ENCODE data around the gene ORMDL1. TPM values are rescaled to one million over a fixed set of nuclear protein-coding genes. Genes with fewer than 3 reads are reported as not detected.
A peak's percentile ranks its signal among the peaks of the same experiment; 100 is the strongest.

Gene ORMDL1
- total and polyA plus RNA-seq, 2 of the 13 experiments (the other 11 are each of a cell fraction or from before 2014, with no cell fraction given): 67.5 to 160 TPM

DNA sequence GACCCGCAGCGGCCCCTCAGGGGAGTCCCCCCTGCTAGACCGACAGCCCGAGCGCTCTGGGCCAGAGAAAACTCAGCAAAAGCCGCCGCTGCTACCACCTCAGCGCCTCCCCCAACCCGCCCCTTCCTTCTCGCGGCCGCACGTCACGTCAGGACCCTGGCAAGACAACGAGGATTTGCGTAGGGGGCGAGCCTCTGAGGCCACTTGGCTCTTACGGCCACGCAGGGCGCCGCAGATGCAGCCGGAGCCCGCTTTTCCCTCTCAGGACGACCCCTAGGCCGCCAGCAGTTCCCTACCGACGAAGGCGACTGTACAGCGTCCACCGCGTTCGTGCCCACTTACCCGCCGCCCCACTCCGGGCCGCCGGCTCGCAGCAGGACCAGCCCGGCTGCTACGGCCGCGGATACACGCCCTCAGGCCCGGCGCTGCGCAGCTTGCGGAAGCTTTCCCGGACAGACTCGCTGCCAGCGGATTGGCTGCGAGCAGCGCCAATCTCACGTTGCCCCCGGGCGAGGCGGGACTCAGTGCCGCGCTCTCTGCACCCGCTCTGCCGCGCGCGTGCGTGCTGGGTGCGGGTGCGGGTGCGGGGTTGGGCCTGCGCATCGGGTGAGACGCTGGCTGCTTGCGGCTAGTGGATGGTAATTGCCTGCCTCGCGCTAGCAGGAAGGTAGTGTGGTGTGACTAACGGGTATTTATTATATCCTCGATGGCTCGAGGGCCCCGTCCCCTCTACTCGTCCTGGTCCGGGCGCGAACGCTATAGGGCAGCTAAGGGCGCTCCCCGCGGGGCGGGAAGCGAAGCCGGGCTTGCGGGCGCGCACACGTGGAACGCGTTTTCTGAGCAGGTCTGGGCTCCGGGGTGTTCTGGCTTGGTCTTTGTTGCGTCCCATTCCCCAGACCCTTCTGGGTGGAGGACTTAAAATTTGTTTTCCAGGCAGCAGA lies at the start of gene ORMDL1, which contains the start of gene PMS1 (continued):
- TF ChIP-seq CREB1 (IDR thresholded peaks at IDR 0.05) (peak; percentile 79), CREB1 (CRISPR knock-in tag; IDR thresholded peaks at IDR 0.05) (peak; percentile 87), ZMYM4 (CRISPR knock-in tag; IDR thresholded peaks at IDR 0.05) (peak; percentile 90), ZNF33B (CRISPR knock-in tag; IDR thresholded peaks at IDR 0.05) (peak; percentile 95), SPEN (CRISPR knock-in tag; IDR thresholded peaks at IDR 0.05; ENCODE audit: low read depth) (peak; percentile 95), MAFF (IDR thresholded peaks at IDR 0.05; ENCODE audit: low read depth, low read length) (no peak), RBM22 (optimal IDR thresholded peaks at IDR 0.05; ENCODE audit: low read length) (peak; percentile 30), MYC (CRISPR knock-in tag; IDR thresholded peaks at IDR 0.05; ENCODE audit: borderline replicate concordance) (peak; percentile 99), U2AF1 (optimal IDR thresholded peaks at IDR 0.05; ENCODE audit: low read depth, low read length) (peak; percentile 90), KDM5B (CRISPR knock-in tag; IDR thresholded peaks at IDR 0.05; ENCODE audit: borderline replicate concordance) (peak; percentile 99), ZNF124 (CRISPR knock-in tag; IDR thresholded peaks at IDR 0.05) (peak; percentile 86), RORA (CRISPR knock-in tag; IDR thresholded peaks at IDR 0.05) (peak; percentile 75; the same call in 1 of the 2 replicates), RFX5 (IDR thresholded peaks at IDR 0.05; ENCODE audit: low read depth, low read length) (peak; percentile 40; the same call in 1 of the 2 replicates), KMT2B (CRISPR knock-in tag; IDR thresholded peaks at IDR 0.05) (peak; percentile 94)
- TF ChIP-seq, protein P1, sequence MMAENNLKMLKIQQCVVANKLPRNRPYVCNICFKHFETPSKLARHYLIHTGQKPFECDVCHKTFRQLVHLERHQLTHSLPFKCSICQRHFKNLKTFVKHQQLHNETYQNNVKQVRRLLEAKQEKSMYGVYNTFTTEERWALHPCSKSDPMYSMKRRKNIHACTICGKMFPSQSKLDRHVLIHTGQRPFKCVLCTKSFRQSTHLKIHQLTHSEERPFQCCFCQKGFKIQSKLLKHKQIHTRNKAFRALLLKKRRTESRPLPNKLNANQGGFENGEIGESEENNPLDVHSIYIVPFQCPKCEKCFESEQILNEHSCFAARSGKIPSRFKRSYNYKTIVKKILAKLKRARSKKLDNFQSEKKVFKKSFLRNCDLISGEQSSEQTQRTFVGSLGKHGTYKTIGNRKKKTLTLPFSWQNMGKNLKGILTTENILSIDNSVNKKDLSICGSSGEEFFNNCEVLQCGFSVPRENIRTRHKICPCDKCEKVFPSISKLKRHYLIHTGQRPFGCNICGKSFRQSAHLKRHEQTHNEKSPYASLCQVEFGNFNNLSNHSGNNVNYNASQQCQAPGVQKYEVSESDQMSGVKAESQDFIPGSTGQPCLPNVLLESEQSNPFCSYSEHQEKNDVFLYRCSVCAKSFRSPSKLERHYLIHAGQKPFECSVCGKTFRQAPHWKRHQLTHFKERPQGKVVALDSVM (CRISPR knock-in tag; IDR thresholded peaks at IDR 0.05): peak; percentile 77
- TF ChIP-seq, protein P2, sequence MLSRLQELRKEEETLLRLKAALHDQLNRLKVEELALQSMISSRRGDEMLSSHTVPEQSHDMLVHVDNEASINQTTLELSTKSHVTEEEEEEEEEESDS (CRISPR knock-in tag; IDR thresholded peaks at IDR 0.05; ENCODE audit: borderline replicate concordance): peak; percentile 93
- TF ChIP-seq, protein P3, sequence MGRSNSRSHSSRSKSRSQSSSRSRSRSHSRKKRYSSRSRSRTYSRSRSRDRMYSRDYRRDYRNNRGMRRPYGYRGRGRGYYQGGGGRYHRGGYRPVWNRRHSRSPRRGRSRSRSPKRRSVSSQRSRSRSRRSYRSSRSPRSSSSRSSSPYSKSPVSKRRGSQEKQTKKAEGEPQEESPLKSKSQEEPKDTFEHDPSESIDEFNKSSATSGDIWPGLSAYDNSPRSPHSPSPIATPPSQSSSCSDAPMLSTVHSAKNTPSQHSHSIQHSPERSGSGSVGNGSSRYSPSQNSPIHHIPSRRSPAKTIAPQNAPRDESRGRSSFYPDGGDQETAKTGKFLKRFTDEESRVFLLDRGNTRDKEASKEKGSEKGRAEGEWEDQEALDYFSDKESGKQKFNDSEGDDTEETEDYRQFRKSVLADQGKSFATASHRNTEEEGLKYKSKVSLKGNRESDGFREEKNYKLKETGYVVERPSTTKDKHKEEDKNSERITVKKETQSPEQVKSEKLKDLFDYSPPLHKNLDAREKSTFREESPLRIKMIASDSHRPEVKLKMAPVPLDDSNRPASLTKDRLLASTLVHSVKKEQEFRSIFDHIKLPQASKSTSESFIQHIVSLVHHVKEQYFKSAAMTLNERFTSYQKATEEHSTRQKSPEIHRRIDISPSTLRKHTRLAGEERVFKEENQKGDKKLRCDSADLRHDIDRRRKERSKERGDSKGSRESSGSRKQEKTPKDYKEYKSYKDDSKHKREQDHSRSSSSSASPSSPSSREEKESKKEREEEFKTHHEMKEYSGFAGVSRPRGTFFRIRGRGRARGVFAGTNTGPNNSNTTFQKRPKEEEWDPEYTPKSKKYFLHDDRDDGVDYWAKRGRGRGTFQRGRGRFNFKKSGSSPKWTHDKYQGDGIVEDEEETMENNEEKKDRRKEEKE (IDR thresholded peaks at IDR 0.05): no peak
